H9 (cell line): ENCODE measurements around the gene STAU1. TPM values are rescaled to one million over a fixed set of nuclear protein-coding genes. Genes with fewer than 3 reads are reported as not detected.

Experiments used
- DNase-seq: peaks from one replicate; pipeline ENCODE4 v3.0.0-alpha.2; 2017
- H2AFZ ChIP-seq: one replicate; pipeline ENCODE4 v1.6.1; 2013; ENCODE audit warnings: mild to moderate bottlenecking, low read length, control low read depth, moderate library complexity
- H2AK5ac ChIP-seq: 2 replicates; pipeline ENCODE4 v1.6.1; 2013; ENCODE audit warnings: low read length, control low read depth, mixed read lengths; ENCODE audit not compliant: insufficient read length
- H2BK120ac ChIP-seq: one replicate; pipeline ENCODE4 v1.6.1; 2013; ENCODE audit warnings: low read depth, mild to moderate bottlenecking, low read length, control low read depth, inconsistent platforms; ENCODE audit not compliant: poor library complexity, severe bottlenecking
- H2BK12ac ChIP-seq: 2 replicates; pipeline ENCODE4 v1.6.1; 2013; ENCODE audit warnings: low read length, control low read depth, mixed read lengths, low read depth; ENCODE audit not compliant: insufficient read length
- H2BK15ac ChIP-seq: 2 replicates; pipeline ENCODE4 v1.6.1; 2013; ENCODE audit warnings: low read depth, low read length, control low read depth
- H2BK20ac ChIP-seq: one replicate; pipeline ENCODE4 v1.6.1; 2013; ENCODE audit warnings: low read depth, mild to moderate bottlenecking, low read length, control low read depth, inconsistent platforms; ENCODE audit not compliant: poor library complexity, severe bottlenecking
- H2BK5ac ChIP-seq: 2 replicates; pipeline ENCODE4 v1.6.1; 2013; ENCODE audit warnings: low read length, control low read depth, mixed read lengths; ENCODE audit not compliant: insufficient read length
- H3K14ac ChIP-seq: 2 replicates; pipeline ENCODE4 v1.6.1; 2013; ENCODE audit warnings: low read length, control low read depth; ENCODE audit not compliant: insufficient read depth
- H3K18ac ChIP-seq: 2 replicates; pipeline ENCODE4 v1.6.1; 2013; ENCODE audit warnings: low read depth, mild to moderate bottlenecking, mixed read lengths, low read length, control low read depth; ENCODE audit not compliant: insufficient read length
- H3K23ac ChIP-seq: 2 replicates; pipeline ENCODE4 v1.6.1; 2013; ENCODE audit warnings: low read length, control low read depth, mixed read lengths, low read depth; ENCODE audit not compliant: insufficient read length
- H3K23me2 ChIP-seq: 2 replicates; pipeline ENCODE4 v1.6.1; 2013; ENCODE audit warnings: low read depth, mild to moderate bottlenecking, mixed read lengths, low read length, control low read depth; ENCODE audit not compliant: insufficient read length, poor library complexity, severe bottlenecking
- H3K27ac ChIP-seq: 2 replicates; pipeline ENCODE4 v1.5.1; 2013; ENCODE audit warnings: low read length, control low read depth, mixed read lengths, low read depth; ENCODE audit not compliant: insufficient read length
- H3K27me3 ChIP-seq: 2 replicates; pipeline ENCODE4 v1.6.1; 2013; ENCODE audit warnings: low read length, control low read depth, inconsistent platforms; ENCODE audit not compliant: insufficient read depth
- H3K4ac ChIP-seq: 2 replicates; pipeline ENCODE4 v1.6.1; 2013; ENCODE audit warnings: low read depth, mild to moderate bottlenecking, control low read depth, inconsistent platforms, low read length, moderate library complexity
- H3K4me1 ChIP-seq: 2 replicates; pipeline ENCODE4 v1.6.1; 2013; ENCODE audit warnings: low read length, control low read depth, inconsistent platforms; ENCODE audit not compliant: insufficient read depth
- H3K4me2 ChIP-seq: 2 replicates; pipeline ENCODE4 v1.6.1; 2013; ENCODE audit warnings: low read length, control low read depth, mixed read lengths; ENCODE audit not compliant: insufficient read length, insufficient read depth
- H3K56ac ChIP-seq: 2 replicates; pipeline ENCODE4 v1.6.1; 2013; ENCODE audit warnings: low read depth, mild to moderate bottlenecking, mixed read lengths, low read length, control low read depth; ENCODE audit not compliant: insufficient read length
- H3K79me1 ChIP-seq: 2 replicates; pipeline ENCODE4 v1.6.1; 2013; ENCODE audit warnings: low read depth, mild to moderate bottlenecking, moderate library complexity, low read length, control low read depth, inconsistent platforms; ENCODE audit not compliant: insufficient read depth, poor library complexity, severe bottlenecking
- H3K79me2 ChIP-seq: 2 replicates; pipeline ENCODE4 v1.6.1; 2013; ENCODE audit warnings: low read length, control low read depth, inconsistent platforms; ENCODE audit not compliant: insufficient read depth
- H3K9ac ChIP-seq: 2 replicates; pipeline ENCODE4 v1.6.1; 2013; ENCODE audit warnings: low read length, control low read depth, mixed read lengths; ENCODE audit not compliant: insufficient read length; ENCODE audit errors: extremely low read depth
- H3K9me3 ChIP-seq: one replicate; pipeline ENCODE4 v1.6.1; 2013; ENCODE audit warnings: low read depth, low read length, inconsistent platforms; ENCODE audit not compliant: control insufficient read depth
- H3T11ph ChIP-seq: one replicate; pipeline ENCODE4 v1.6.1; 2013; ENCODE audit warnings: mild to moderate bottlenecking, low read length, control low read depth, inconsistent platforms
- H4K20me1 ChIP-seq: one replicate; pipeline ENCODE4 v1.6.1; 2013; ENCODE audit not compliant: control insufficient read depth, insufficient read length, insufficient read depth
- H4K5ac ChIP-seq: 2 replicates; pipeline ENCODE4 v1.6.1; 2013; ENCODE audit warnings: low read depth, mild to moderate bottlenecking, mixed read lengths, low read length, control low read depth; ENCODE audit not compliant: insufficient read length
- H4K8ac ChIP-seq: replicated peaks from 2 replicates; pipeline ENCODE4 v1.6.1; 2013; ENCODE audit warnings: low read length, control low read depth, mixed read lengths, low read depth; ENCODE audit not compliant: insufficient read length
- H4K91ac ChIP-seq: 2 replicates; pipeline ENCODE4 v1.6.1; 2013; ENCODE audit warnings: low read depth, mild to moderate bottlenecking, moderate library complexity, mixed read lengths, low read length, control low read depth; ENCODE audit not compliant: insufficient read length
- H3K27ac Mint-ChIP-seq, 3 experiments: 2 replicates in 2 of 3; 3 replicates in 1 of 3; pipeline ENCODE4 v1.8.0; 2020 to 2021; ENCODE audit warnings: mixed read lengths in 3 of 3, mild to moderate bottlenecking in 1 of 3, moderate library complexity in 1 of 3
- H3K27me3 Mint-ChIP-seq: 2 replicates; pipeline ENCODE4 v1.8.0; 2021; ENCODE audit warnings: low read depth, mild to moderate bottlenecking, moderate library complexity, mixed read lengths
- H3K36me3 Mint-ChIP-seq, 3 experiments: 2 replicates in 2 of 3; 3 replicates in 1 of 3; pipeline ENCODE4 v1.8.0; 2020 to 2021; ENCODE audit warnings: low read depth in 3 of 3, mixed read lengths in 3 of 3; ENCODE audit not compliant: insufficient read depth in 1 of 3
- H3K4me1 Mint-ChIP-seq, 2 experiments: 2 replicates each; pipeline ENCODE4 v1.8.0; 2020; ENCODE audit warnings: mixed read lengths in 2 of 2
- H3K4me3 Mint-ChIP-seq, 2 experiments: 2 replicates in 1 of 2; 3 replicates in 1 of 2; pipeline ENCODE4 v1.8.0; 2020 to 2021; ENCODE audit warnings: mild to moderate bottlenecking in 2 of 2, mixed read lengths in 2 of 2, moderate library complexity in 1 of 2
- H3K9me3 Mint-ChIP-seq, 2 experiments: 2 replicates in 1 of 2; 3 replicates in 1 of 2; pipeline ENCODE4 v1.8.0; 2020; ENCODE audit warnings: mild to moderate bottlenecking in 2 of 2, mixed read lengths in 2 of 2, moderate library complexity in 1 of 2
- CTCF ChIP-seq: fragments of 200-600 bp; sonication (generic); conservative IDR thresholded peaks from 3 replicates; pipeline ENCODE4 v1.8.0; 2021; ENCODE audit warnings: antibody characterized with exemption, mild to moderate bottlenecking
- WGBS: extraction: QIAGEN DNeasy Blood & Tissue Kit; methylation state at CpG from one replicate; pipeline ENCODE4 v1.1.7; 2013; ENCODE audit warnings: missing lambda C conversion rate, low lambda C conversion rate, mixed read lengths; ENCODE audit not compliant: insufficient read length; ENCODE audit errors: extremely low coverage; 5-methylcytosine and 5-hydroxymethylcytosine counted together
- total RNA-seq: library from RNA; stranded (reverse); gene quantifications from 2 replicates; pipeline ENCODE4 v1.2.1, GENCODE V29; 2021

The STAU1 gene
- total RNA-seq, 1 experiment from 2014 or later: 106 TPM

GRCh38 chr20:49215232-49215631, 27.1 kb upstream of the STAU1 start:
- H3K4me1 ChIP-seq: no peaks in the 10 kb centered on the region
- no peak overlapping the region for H3K18ac ChIP-seq
- H3K23me2 ChIP-seq: peaks cover 8% of the 10 kb centered on the region
- H3K9me3 ChIP-seq: no peaks in the 10 kb centered on the region
- no peaks in the 10 kb centered on the region for H3K79me1 ChIP-seq
- no peak overlapping the region for H3K4me3 Mint-ChIP-seq
- no CpG with 5 or more reads among the region's 3 CpGs for WGBS
- H2BK120ac ChIP-seq: no peak overlapping the region
- no peak overlapping the region for H2AFZ ChIP-seq
- H3K79me2 ChIP-seq: peaks cover 6% of the 10 kb centered on the region; the same call in 1 of the 2 replicates
- no peak overlapping the region for H3K27ac ChIP-seq
- no peak overlapping the region for H2AK5ac ChIP-seq
- no peak overlapping the region for H4K8ac ChIP-seq
- no peak overlapping the region for H3K23ac ChIP-seq
- H3K36me3 Mint-ChIP-seq: peaks cover 0 to 4% (median 0%) of the 10 kb centered on the region in 3 experiments; a peak in 2 of 7 replicates
- no peak overlapping the region for H4K5ac ChIP-seq
- H4K20me1 ChIP-seq: no peaks in the 10 kb centered on the region
- no peak overlapping the region for H3K9ac ChIP-seq
- no peak overlapping the region for H3T11ph ChIP-seq
- no peak overlapping the region for H3K4ac ChIP-seq
- no peak overlapping the region for H2BK15ac ChIP-seq
- peaks cover 3 to 4% of the 10 kb centered on the region in 2 experiments for H3K9me3 Mint-ChIP-seq
- H2BK12ac ChIP-seq: no peak overlapping the region
- peaks cover 13% of the 10 kb centered on the region in 2 experiments for H3K4me1 Mint-ChIP-seq
- no peak for TF ChIP-seq CTCF
- no peak overlapping the region for H2BK20ac ChIP-seq
- H3K56ac ChIP-seq: no peak overlapping the region
- H3K27ac Mint-ChIP-seq: no peak overlapping the region
- H4K91ac ChIP-seq: no peak overlapping the region
- no peak overlapping the region for H3K14ac ChIP-seq
- no peaks in the 10 kb centered on the region for H3K27me3 ChIP-seq
- no peak for DNase-seq
- no peaks in the 10 kb centered on the region; the same call in none of the 2 replicates for H3K27me3 Mint-ChIP-seq
- H3K4me2 ChIP-seq: no peak overlapping the region
- no peak overlapping the region for H2BK5ac ChIP-seq
